HEK293T (cell line): Measurements from ENCODE around the gene RSRC1.

Experiments
- BHLHE40 ChIP-seq: fragments of 450-650 bp; IDR thresholded peaks from 2 replicates; pipeline ENCODE4 v1.6.1; 2016; ENCODE audit warnings: mild to moderate bottlenecking, moderate library complexity, borderline replicate concordance
- CTBP1 ChIP-seq: fragments of 450-650 bp; IDR thresholded peaks from 2 replicates; pipeline ENCODE4 v1.6.1; 2016; ENCODE audit warnings: borderline replicate concordance
- HDGF ChIP-seq: fragments of 450-650 bp; IDR thresholded peaks from 2 replicates; pipeline ENCODE4 v1.6.1; 2017; ENCODE audit warnings: antibody characterized with exemption, borderline replicate concordance
- L3MBTL2 ChIP-seq: fragments of 450-650 bp; conservative IDR thresholded peaks from 2 replicates; pipeline ENCODE4 v1.6.1; 2016; ENCODE audit warnings: mild to moderate bottlenecking
- LEF1 ChIP-seq: fragments of 450-650 bp; IDR thresholded peaks from 2 replicates; pipeline ENCODE4 v1.6.1; 2017; ENCODE audit warnings: mild to moderate bottlenecking, borderline replicate concordance
- SP1 ChIP-seq: fragments of 450-650 bp; IDR thresholded peaks from 2 replicates; pipeline ENCODE4 v1.6.1; 2017

GRCh38 chr3:158402590-158402989, 292.7 kb downstream of the RSRC1 start:
- no peak for TF ChIP-seq SP1
- TF ChIP-seq CTBP1 = no peak
- no peak for TF ChIP-seq L3MBTL2
- no peak for TF ChIP-seq BHLHE40
- no peak for TF ChIP-seq LEF1
- TF ChIP-seq HDGF = no peak
